ENCODE measurements around the gene KLHL5. TPM values are rescaled to one million over a fixed set of nuclear protein-coding genes. Genes with fewer than 3 reads are reported as not detected.
"Not testable (repeated sequence)": the region's sequence is repeated elsewhere in the genome, so short reads cannot be mapped to it uniquely, and the experiment has no call there.

Gene KLHL5
- total RNA-seq, 4 donors from 2014 or later = 26.1 to 67.1 (median 53.5) TPM

DNA sequence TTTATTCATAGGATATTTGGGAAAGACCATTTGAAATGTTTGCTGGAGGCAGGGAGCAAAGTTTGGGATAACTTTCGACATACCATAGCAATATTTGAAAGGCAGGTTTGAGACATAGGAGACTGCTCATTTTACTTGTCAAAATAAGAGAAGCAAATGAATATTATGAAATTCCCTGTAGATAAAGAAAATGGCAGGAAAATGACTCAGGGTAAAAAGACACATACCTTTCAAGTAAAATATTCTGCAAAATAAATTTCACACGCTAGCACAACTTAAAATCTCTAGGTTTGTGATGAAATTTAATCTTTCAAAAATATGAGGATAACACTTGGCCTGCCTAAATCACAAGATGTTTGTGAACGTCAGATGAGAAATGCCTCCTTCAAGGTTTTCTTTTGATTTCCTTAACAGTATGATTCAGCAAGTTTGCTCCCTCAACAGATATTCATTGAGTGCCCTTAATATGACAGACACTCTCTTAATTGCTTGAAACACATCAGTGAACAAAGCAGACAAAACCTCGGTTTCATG is 36.4 kb upstream of the KLHL5 start:
- DNase-seq (ENCODE audit: low spot score) (no peak), ATAC-seq (ENCODE audit: low FRiP score) (peak; percentile 94)
- TF ChIP-seq, protein P1, sequence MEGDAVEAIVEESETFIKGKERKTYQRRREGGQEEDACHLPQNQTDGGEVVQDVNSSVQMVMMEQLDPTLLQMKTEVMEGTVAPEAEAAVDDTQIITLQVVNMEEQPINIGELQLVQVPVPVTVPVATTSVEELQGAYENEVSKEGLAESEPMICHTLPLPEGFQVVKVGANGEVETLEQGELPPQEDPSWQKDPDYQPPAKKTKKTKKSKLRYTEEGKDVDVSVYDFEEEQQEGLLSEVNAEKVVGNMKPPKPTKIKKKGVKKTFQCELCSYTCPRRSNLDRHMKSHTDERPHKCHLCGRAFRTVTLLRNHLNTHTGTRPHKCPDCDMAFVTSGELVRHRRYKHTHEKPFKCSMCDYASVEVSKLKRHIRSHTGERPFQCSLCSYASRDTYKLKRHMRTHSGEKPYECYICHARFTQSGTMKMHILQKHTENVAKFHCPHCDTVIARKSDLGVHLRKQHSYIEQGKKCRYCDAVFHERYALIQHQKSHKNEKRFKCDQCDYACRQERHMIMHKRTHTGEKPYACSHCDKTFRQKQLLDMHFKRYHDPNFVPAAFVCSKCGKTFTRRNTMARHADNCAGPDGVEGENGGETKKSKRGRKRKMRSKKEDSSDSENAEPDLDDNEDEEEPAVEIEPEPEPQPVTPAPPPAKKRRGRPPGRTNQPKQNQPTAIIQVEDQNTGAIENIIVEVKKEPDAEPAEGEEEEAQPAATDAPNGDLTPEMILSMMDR (IDR thresholded peaks at IDR 0.05) = no peak

DNA sequence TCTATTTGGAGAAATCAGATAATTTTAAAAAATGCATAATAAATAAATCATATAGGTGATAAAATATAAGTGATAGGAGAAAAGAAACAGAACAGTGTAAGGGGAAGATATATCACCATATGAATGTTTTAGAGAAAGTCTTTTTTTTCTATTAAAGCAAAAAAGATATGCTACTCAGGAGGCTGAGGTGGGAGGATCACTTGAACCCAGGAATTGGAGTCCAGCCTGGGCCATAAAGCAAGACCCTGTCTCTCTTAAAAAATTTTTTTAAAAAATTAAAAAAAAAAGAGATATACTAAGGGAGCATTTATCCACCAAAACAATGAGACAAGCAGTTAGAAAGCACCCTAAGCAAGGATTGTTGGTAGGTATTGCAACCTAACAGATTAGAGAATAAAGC is 35.9 kb upstream of the KLHL5 start:
- ATAC-seq (ENCODE audit: low FRiP score) = no peak
- DNase-seq (ENCODE audit: low spot score) = no peak
- TF ChIP-seq, protein P1 (IDR thresholded peaks at IDR 0.05) = no peak

DNA sequence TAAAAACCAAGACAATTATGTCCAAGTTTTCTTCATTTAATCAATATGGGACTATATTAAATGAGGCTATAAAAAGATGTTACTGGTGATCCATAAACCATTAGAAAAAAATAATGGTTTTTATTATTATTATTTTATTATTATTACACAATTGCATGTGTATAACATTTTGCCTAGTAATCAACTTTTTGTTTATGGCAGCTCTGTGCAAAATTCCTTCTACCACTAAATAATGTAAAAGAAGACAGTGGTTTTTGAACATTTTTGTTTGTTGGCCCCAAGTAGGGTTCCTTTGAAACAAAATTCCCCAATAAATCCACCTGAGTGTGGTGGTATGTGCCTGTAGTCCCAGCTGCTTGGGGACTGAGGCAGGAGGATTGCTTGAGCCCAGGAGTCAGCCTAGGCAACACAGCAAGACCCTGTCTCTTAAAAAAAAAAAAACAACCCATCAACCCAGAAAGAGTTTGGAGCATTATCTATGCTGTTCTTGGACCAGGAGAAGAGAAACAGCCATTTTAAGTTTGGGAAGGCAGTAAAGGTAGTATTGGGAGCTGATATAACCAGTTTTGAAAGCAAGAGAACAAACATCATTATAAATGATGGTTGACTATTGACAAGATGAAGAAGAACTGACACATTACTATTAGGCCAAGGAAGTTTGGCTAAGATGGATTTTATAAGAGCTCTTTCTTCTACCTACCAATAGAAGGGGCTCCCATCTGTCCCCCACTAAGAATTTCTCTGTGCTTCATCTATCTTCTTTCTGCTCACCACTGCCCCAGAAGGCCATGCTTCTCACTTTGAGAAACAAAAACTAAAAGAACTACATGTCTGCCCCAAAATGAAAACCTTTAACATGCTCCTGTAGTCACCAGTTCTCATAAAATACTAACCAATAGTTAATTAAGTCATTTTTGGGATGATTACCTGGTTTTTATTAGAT is 32.0 kb upstream of the KLHL5 start:
- DNase-seq (ENCODE audit: low spot score) (no peak), ATAC-seq (ENCODE audit: low FRiP score) (no peak)
- TF ChIP-seq, protein P1 (IDR thresholded peaks at IDR 0.05) = no peak

DNA sequence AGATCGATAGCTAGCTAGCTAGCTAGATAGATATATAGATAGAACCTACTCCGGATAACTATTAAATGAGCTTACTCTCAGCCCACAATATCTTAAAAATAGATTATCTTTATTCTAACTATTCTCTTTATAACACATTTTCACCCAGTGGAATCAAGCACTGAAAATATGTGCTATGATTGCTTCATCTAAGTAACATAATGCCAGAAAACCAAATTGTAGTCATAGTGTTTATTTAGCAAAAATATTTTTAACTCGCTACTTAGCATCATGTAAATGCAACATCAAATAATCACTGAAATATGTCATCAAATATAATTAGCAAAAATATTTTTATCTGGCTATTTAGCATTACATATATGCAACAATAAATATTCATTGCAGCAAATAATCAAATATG is 31.3 kb upstream of the KLHL5 start:
- TF ChIP-seq, protein P1 (IDR thresholded peaks at IDR 0.05) = no peak
- DNase-seq (ENCODE audit: low spot score) = no peak
- ATAC-seq (ENCODE audit: low FRiP score) = no peak

DNA sequence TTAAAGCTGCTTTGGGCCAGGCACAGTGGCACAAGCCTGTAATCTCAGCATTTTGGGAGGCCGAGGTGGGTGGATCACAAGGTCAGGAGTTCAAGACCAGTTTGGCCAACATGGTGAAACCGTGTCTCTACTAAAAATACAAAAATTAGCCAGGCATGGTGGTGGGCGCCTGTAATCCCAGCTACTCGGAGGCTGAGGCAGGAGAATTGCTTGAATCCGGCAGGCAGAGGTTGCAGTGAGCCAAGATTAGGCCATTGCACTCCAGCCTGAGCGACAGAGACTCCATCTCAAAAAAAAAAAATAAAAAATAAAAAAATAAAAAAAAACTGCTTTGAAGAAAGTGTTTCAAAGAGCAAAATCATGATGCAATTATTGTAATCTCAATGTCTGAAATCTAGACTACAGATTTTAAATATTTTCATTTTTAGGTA is 30.4 kb upstream of the KLHL5 start:
- DNase-seq (ENCODE audit: low spot score); ATAC-seq (ENCODE audit: low FRiP score): not testable (repeated sequence)

DNA sequence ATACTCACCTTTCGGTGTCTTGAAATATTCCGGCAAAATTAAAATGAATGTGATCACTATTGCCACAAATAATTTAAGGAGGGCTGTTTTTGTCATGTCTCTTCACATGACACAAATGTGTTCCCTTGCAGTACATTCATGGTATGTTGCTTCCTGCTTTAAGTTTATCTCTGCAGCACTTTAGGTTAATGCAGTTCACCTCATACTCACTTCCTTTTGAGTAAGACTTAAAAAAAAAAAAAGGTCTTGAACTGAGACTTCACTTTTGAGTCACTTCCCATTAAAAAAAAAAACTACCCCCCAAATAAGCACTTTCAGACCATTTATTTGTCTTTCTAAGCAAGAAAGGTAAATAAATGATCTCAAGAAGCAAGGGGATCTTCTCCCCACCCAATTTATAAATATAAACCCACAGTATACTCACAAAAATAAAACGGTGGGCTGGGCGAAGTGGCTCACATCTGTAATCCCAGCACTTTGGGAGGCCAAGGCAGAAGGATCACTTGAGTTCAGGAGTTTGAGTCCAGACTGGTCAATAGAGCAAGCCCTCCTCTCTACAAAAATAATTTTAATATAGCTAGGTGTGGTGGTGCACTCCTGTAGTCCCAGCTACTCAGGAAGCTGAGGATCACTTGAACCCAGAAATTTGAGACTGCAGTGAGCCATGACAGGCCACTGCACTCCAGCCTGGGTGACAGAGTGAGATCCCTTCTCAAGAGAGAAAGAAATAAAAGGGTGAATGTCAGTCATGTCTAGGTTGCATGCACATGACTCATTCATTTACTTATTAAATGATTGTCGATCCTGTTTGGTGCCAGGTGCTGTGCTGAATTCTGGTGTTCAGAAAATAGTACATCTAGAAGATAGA is 29.6 kb upstream of the KLHL5 start, which contains the start of gene TMEM156:
TSS of gene TMEM156 (minus strand) at position 192 of the 868 bp plus-strand sequence. CDS start at position 96, 96 bp downstream.
- DNase-seq (ENCODE audit: low spot score) (no peak), ATAC-seq (ENCODE audit: low FRiP score) (no peak)
- TF ChIP-seq, protein P1 (IDR thresholded peaks at IDR 0.05) = no peak

DNA sequence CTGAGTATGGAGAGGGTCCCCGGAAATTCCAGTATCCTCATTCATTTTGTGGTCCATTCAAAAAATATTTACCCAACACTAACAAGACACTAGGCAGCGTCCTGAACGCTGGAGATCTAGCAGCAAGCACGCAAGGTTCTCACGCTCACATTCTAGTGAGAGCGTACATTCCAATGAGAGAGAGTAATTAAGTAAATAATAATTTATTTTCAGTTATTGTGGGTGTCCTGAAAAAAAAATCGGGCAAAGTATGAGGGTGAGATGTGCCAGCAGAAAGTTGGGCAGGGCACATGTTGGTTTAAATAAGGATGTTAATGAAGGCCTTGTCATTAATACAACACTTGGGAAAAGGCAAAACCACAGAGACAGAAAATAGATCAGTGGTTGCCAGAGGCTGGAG is 25.9 kb upstream of the KLHL5 start:
- DNase-seq (ENCODE audit: low spot score) (no peak), ATAC-seq (ENCODE audit: low FRiP score) (no peak)
- TF ChIP-seq, protein P1 (IDR thresholded peaks at IDR 0.05) = no peak

All from omental fat pad (tissue), 4 donors.